ENCODE results near the gene POLR3A. TPM values are rescaled to one million over a fixed set of nuclear protein-coding genes. Genes with fewer than 3 reads are reported as not detected.
A peak's percentile ranks its signal among the peaks of the same experiment; 100 is the strongest.

The POLR3A gene
- total RNA-seq, 1 experiment from 2014 or later: 25.5 TPM

- H3K4me1 Mint-ChIP-seq (ENCODE audit: low read depth, unreplicated experiment): peaks cover 16% of the 10 kb centered on the region
- no peaks in the 10 kb centered on the region for H3K9me3 ChIP-seq
- H3K27ac Mint-ChIP-seq (ENCODE audit: unreplicated experiment): peak overlapping the region; percentile 29
- H3K4me1 ChIP-seq: peaks cover 16% of the 10 kb centered on the region
- TF ChIP-seq CTCF (IDR thresholded peaks at IDR 0.05; ENCODE audit: insufficient read depth in 1 of 2, low read depth in 1 of 2, low read length in 1 of 2, severe bottlenecking in 1 of 2, unreplicated experiment in 1 of 2): no peak
- peaks cover 12% of the 10 kb centered on the region for H3K36me3 ChIP-seq (ENCODE audit: control insufficient read depth, insufficient read depth, low read length)
- peak overlapping the region; percentile 92 for H3K4me3 Mint-ChIP-seq (ENCODE audit: unreplicated experiment)
- H3K4me3 ChIP-seq (ENCODE audit: low read depth, low read length): peak overlapping the region; percentile 65; the same call in 1 of the 2 replicates
- ChIA-PET CTCF (no interaction called here), POLR2A (no interaction called here)
- no peak for DNase-seq
- H3K27me3 Mint-ChIP-seq (ENCODE audit: insufficient read depth, unreplicated experiment): no peaks in the 10 kb centered on the region
- no TSS peak for BruUV-seq (replicated peaks)
- H3K27me3 ChIP-seq (replicated peaks; ENCODE audit: control insufficient read depth, insufficient read depth, low read length): no peaks in the 10 kb centered on the region
- intact Hi-C loops (cut with micrococcal nuclease; ENCODE audit: unreplicated experiment): no loop called here
- no peaks in the 10 kb centered on the region for H3K9me3 Mint-ChIP-seq (ENCODE audit: unreplicated experiment)
- H3K36me3 Mint-ChIP-seq (ENCODE audit: insufficient read depth, unreplicated experiment): peaks cover 71% of the 10 kb centered on the region
Observed at GRCh38 chr10:78035437-78035836, 6.1 kb upstream of the POLR3A start.

GRCh38 chr10:78035025-78035424 is 5.7 kb upstream of the POLR3A start:
- TF ChIP-seq CTCF (IDR thresholded peaks at IDR 0.05; ENCODE audit: insufficient read depth in 1 of 2, low read depth in 1 of 2, low read length in 1 of 2, severe bottlenecking in 1 of 2, unreplicated experiment in 1 of 2): no peak
- intact Hi-C loops (cut with micrococcal nuclease; ENCODE audit: unreplicated experiment): no loop called here
- POLR2A ChIA-PET: no interaction called here

GRCh38 chr10:78033637-78034470 is 4.5 kb upstream of the POLR3A start, which contains the start of gene RPS24:
TSS of gene RPS24 (plus strand) at chr10:78033863. CDS start at chr10:78033902, 39 bp downstream.
- Histone ChIP-seq H3K9me3 (no peaks in the 10 kb centered on the region), H3K4me3 (ENCODE audit: low read depth, low read length) (peak within 1 kb of the TSS; percentile 65), H3K27me3 (replicated peaks; ENCODE audit: control insufficient read depth, insufficient read depth, low read length) (no peaks in the 10 kb centered on the region), H3K4me1 (peaks cover 16% of the 10 kb centered on the region), H3K36me3 (ENCODE audit: control insufficient read depth, insufficient read depth, low read length) (peaks cover 10% of the 10 kb centered on the region)
- no peak for TF ChIP-seq CTCF (IDR thresholded peaks at IDR 0.05; ENCODE audit: insufficient read depth in 1 of 2, low read depth in 1 of 2, low read length in 1 of 2, severe bottlenecking in 1 of 2, unreplicated experiment in 1 of 2)
- CTCF ChIA-PET: no interaction called here
- no TSS peak for BruUV-seq (replicated peaks)
- no peaks in the 10 kb centered on the region for H3K9me3 Mint-ChIP-seq (ENCODE audit: unreplicated experiment)
- intact Hi-C loops (cut with micrococcal nuclease; ENCODE audit: unreplicated experiment): no loop called here
- H3K4me1 Mint-ChIP-seq (ENCODE audit: low read depth, unreplicated experiment): peaks cover 16% of the 10 kb centered on the region
- peak within 1 kb of the TSS; percentile 91 for H3K27ac Mint-ChIP-seq (ENCODE audit: unreplicated experiment)
- H3K4me3 Mint-ChIP-seq (ENCODE audit: unreplicated experiment): peak within 1 kb of the TSS; percentile 92
- peak; percentile 95 to 97 for DNase-seq
- H3K36me3 Mint-ChIP-seq (ENCODE audit: insufficient read depth, unreplicated experiment): peaks cover 62% of the 10 kb centered on the region
- no peaks in the 10 kb centered on the region for H3K27me3 Mint-ChIP-seq (ENCODE audit: insufficient read depth, unreplicated experiment)
- POLR2A ChIA-PET: interaction anchor here (0.9 kb wide), 1 partner anchor 15 kb away, joined by 3 read pairs; no protein-coding TSS in a partner anchor

More at GRCh38 chr10:78035025-78035424, 5.7 kb upstream of the POLR3A start:
- no peak for DNase-seq
- BruUV-seq (replicated peaks): no TSS peak
- H3K27me3 Mint-ChIP-seq (ENCODE audit: insufficient read depth, unreplicated experiment): no peaks in the 10 kb centered on the region
- peak overlapping the region; percentile 91 for H3K27ac Mint-ChIP-seq (ENCODE audit: unreplicated experiment)
- H3K36me3 Mint-ChIP-seq (ENCODE audit: insufficient read depth, unreplicated experiment): peaks cover 67% of the 10 kb centered on the region
- no peaks in the 10 kb centered on the region for H3K9me3 ChIP-seq
- H3K9me3 Mint-ChIP-seq (ENCODE audit: unreplicated experiment): no peaks in the 10 kb centered on the region
- peaks cover 12% of the 10 kb centered on the region for H3K36me3 ChIP-seq (ENCODE audit: control insufficient read depth, insufficient read depth, low read length)
- H3K4me1 ChIP-seq: peaks cover 16% of the 10 kb centered on the region
- CTCF ChIA-PET: no interaction called here
- H3K4me1 Mint-ChIP-seq (ENCODE audit: low read depth, unreplicated experiment): peaks cover 16% of the 10 kb centered on the region
- H3K27me3 ChIP-seq (replicated peaks; ENCODE audit: control insufficient read depth, insufficient read depth, low read length): no peaks in the 10 kb centered on the region
- H3K4me3 Mint-ChIP-seq (ENCODE audit: unreplicated experiment): peak overlapping the region; percentile 92
- peak overlapping the region; percentile 65 for H3K4me3 ChIP-seq (ENCODE audit: low read depth, low read length)

All from Caco-2 (cell line).